Posterior cingulate gyrus (tissue), 11 donors: ENCODE results near the gene NT5DC2.

Experiments
- DNase-seq, 10 donors: peaks; one replicate each; pipeline versions ENCODE4 v3.0.0 to v3.0.0-alpha.2; 2020 to 2021; ENCODE audit warnings: mixed read lengths in 3 of 10
- intact Hi-C: fragments of 100-400 bp; cut with DNase I; formaldehyde crosslinking; loops from one replicate; pipeline ENCODE4 v1.15.1; 2023

NT5DC2 gene

GRCh38 chr3:52514576-52514975 is 19.1 kb downstream of the NT5DC2 start:
- DNase-seq: no peak
- intact Hi-C loops: no loop called here

GRCh38 chr3:52513281-52513680 is 20.4 kb downstream of the NT5DC2 start:
- intact Hi-C loops: no loop called here
- DNase-seq: no peak

GRCh38 chr3:52512727-52513126 is 20.9 kb downstream of the NT5DC2 start:
- intact Hi-C loops: no loop called here
- DNase-seq: no peak

- intact Hi-C loops: no loop called here
- no peak for DNase-seq
These were observed 21.6 kb downstream of the NT5DC2 start for GRCh38 chr3:52512105-52512504.

GRCh38 chr3:52511509-52511908 is 22.1 kb downstream of the NT5DC2 start:
- intact Hi-C loops: no loop called here
- no peak for DNase-seq

- intact Hi-C loops: no loop called here
- no peak for DNase-seq
These were observed 23.8 kb downstream of the NT5DC2 start for GRCh38 chr3:52509753-52510328.

GRCh38 chr3:52507359-52507758 is 26.3 kb downstream of the NT5DC2 start:
- no peak for DNase-seq
- intact Hi-C loops: no loop called here

- intact Hi-C loops: no loop called here
- DNase-seq: no peak
These were observed 27.2 kb downstream of the NT5DC2 start for GRCh38 chr3:52506266-52506966.

GRCh38 chr3:52504977-52505376 is 28.7 kb downstream of the NT5DC2 start:
- DNase-seq: no peak
- intact Hi-C loops: no loop called here

GRCh38 chr3:52503788-52504424 is 29.8 kb downstream of the NT5DC2 start:
- intact Hi-C loops: no loop called here
- DNase-seq: no peak

GRCh38 chr3:52502808-52503350 is 30.8 kb downstream of the NT5DC2 start:
- peak in 1 of 10 donors; percentile 90 for DNase-seq
- intact Hi-C loops: no loop called here

- DNase-seq: no peak
- intact Hi-C loops: no loop called here
These were observed 31.7 kb downstream of the NT5DC2 start for GRCh38 chr3:52502001-52502400.

GRCh38 chr3:52501046-52501445 is 32.6 kb downstream of the NT5DC2 start:
- DNase-seq: no peak
- intact Hi-C loops: no loop called here

- peak in 4 of 10 donors; percentile 32 to 91 (median 61) for DNase-seq
- intact Hi-C loops: no loop called here
These were observed 35.3 kb downstream of the NT5DC2 start for GRCh38 chr3:52498137-52499054.

- intact Hi-C loops: no loop called here
- DNase-seq: no peak
These were observed 37.7 kb downstream of the NT5DC2 start for GRCh38 chr3:52495777-52496602.

GRCh38 chr3:52494886-52495495 is 38.7 kb downstream of the NT5DC2 start, which contains the start of gene STAB1:
Gene STAB1 (plus strand): TSS chr3:52495338. CDS start chr3:52495414, 76 bp downstream.
- intact Hi-C loops: no loop called here
- DNase-seq: no peak

GRCh38 chr3:52494445-52494844 is 39.2 kb downstream of the NT5DC2 start:
- intact Hi-C loops: no loop called here
- DNase-seq: no peak

- no peak for DNase-seq
- intact Hi-C loops: no loop called here
These were observed 40.2 kb downstream of the NT5DC2 start for GRCh38 chr3:52493232-52494017.
